Left hindlimb (tissue), 1 donor: ENCODE results near the gene TEAD3.

Experiments
- DNase-seq: peaks from one replicate; pipeline ENCODE4 v3.0.0-alpha.2; 2018

Gene TEAD3

DNA sequence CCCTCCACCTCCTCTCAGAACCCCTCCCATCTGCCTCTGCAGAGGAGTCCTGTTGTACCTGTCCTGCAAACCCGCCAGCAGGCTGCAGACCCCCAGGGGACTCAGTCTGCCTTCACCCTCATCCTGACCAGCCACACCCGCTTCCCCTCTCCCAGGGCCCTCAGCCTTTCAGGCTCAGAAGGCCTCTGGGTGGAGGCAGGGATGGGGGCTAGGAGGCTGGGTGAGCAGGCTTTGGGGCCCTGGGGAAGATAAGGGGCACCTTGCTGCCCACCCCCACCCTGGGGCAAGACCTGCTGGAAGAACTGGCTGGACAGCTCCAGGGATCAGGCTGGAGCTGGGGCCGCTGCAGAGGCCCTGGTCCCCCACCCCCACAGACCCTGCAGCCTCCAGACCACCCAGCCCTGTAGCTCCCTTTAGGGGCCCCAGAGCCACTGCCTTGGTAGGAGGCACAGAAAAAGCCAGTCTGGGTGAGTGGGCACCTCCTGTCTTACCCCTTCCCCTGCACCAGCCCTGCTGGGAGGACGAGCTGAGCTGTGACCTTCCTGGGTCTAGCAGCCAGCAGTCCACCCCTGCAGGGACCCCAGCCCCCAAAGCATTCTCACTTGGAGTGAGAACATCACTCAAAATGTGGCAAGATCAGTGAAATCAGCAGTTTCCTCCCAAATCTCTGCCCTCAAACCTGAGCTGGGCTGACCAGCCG is 5.2 kb downstream of the TEAD3 start:
- DNase-seq = no peak

DNA sequence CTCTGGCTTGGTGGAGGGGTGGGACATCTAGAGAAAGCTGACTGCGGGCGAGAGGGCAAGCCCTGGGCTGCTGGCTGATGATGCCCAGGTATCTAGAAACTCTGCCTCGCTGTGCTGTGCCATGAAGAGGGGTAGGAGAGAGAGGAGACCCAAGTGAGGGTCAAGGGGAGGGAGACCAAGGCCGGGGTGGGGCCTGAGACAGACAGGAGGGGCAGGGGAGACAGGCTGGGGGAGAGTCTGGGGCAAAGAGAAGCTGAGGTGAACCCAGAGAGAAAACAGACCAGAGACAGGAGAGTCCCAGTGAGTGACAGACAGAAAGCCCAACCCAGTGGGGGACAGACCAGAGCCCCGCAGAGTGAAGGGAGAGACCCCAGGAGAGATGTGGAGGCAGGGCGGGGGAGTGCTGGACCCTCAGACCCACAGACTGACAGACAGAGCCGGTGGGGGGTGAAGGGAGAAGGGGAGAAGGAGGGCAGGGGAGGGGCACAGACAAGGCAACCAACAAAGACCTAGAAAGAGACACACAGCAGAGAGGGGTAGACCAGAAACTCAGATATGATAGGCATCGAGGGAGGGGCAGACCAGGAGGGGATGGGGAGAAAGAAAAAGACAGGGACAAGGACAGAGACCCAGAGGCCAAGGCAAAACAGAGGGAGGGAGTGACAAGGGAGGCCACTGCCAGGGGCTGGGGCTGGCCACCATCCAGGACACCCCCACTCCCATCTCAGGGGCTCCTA is 5.9 kb downstream of the TEAD3 start:
- DNase-seq = no peak

DNA sequence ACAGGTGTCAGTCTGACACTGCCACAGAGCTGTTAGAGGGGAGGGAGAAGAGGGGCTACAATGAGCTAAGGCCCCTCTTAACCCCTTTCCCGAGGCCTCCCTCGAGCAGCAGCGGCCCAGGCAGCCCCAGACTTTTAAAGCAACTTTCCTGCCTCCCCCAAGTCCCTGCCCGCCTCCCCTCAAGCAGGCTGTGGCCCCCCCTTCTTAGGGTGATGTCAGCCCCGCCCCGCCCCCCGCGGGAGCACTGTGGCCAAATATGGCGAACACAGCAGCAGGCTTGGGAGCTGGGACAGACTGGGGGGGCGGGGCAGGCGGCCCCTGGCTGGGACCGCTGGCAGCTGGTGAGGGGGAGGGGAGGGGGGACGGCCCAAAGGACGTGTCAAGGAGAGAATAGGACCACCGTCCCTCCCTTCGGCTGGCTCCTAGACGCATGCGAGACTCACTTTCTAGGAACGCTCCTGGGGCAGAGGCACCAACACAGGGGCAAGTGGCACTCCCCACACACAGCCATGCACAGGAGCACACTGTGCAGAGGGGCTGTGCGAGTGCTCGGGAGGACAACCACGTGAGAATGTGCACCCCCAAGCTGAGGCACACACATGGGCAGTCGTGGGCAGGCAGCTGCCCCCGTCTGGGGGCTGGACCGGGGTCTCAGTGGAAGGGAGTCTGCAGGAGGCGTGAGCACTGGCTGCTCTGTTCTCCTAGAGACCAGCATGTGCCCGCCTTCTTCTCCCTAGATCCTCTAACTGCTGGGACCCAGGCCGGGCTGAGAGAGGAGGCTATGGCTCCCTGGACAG is 6.7 kb downstream of the TEAD3 start:
- DNase-seq = peak; percentile 89

DNA sequence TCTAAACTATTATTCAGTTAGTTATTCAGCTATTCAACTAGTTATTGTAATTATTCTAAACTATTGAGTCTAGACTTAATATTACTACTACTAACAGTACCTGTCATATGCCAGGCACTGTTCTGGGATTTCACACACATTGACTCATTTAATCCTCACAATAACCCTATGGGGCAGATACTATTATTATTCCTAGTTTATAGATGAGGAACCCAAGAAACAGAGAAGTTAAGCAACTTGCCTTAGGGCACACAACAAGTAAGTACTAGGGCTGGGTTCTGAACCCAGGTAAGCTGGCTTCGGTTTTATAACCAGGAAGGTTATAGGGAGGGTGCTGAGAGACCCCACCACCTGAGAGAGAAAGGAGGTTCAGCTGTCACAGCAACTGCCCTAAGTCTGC is 7.8 kb downstream of the TEAD3 start:
- DNase-seq = no peak

DNA sequence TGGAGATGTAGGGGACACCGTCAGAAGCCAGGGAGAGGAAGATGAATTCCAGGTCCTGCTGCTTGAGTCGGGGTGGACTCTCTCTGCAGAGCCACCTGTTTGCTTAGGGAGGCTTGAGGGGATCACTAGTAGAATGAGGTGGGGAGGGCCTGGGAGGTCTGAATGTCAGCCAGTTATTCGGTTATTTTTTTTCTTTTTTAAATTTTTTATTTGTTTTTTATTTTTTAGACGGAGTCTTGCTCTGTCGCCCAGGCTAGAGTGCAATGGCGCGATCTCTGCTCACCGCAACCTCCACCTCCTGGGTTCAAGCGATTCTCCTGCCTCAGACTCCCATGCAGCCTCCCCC is 8.4 kb downstream of the TEAD3 start:
- DNase-seq = no peak

DNA sequence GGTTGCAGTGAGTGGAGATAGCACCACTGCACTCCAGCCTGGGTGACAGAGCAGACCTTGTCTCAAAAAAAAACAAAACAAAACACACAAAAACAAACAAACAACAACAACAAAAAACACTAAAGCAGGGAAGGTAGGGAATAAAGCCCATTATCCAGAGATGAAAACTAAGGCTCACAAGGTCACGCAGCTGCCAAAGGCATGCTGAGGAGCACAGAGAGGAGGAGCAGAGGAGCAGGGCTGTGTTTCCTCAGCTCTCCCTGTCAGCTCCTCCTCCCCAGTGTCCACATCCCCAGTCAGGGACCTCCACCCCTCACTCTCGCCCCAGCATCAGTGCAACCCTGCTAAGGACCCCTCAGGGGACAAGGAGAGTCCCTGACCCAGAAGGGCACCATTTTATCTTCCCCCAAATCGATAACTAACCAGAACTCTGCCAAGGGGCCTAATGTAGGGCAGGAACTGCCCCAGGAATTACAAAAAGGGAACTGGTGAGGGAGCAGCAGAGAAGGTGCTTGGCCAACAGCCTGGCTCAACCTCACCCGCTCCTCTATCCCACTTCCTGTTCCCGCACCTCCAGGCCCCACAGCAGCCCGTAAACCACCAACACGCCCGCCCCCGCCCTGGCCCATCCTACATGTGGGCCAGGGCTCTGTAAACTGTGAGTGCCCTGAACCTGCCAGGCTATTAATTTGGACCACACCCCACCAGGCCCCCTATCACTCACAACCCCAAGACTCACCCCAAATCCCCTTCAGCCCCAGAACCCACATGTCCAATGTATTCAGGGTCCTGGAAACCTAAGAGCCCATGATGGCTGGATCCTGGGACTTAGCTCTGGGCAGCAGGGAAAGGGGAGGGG is 9.0 kb downstream of the TEAD3 start:
- no peak for DNase-seq

DNA sequence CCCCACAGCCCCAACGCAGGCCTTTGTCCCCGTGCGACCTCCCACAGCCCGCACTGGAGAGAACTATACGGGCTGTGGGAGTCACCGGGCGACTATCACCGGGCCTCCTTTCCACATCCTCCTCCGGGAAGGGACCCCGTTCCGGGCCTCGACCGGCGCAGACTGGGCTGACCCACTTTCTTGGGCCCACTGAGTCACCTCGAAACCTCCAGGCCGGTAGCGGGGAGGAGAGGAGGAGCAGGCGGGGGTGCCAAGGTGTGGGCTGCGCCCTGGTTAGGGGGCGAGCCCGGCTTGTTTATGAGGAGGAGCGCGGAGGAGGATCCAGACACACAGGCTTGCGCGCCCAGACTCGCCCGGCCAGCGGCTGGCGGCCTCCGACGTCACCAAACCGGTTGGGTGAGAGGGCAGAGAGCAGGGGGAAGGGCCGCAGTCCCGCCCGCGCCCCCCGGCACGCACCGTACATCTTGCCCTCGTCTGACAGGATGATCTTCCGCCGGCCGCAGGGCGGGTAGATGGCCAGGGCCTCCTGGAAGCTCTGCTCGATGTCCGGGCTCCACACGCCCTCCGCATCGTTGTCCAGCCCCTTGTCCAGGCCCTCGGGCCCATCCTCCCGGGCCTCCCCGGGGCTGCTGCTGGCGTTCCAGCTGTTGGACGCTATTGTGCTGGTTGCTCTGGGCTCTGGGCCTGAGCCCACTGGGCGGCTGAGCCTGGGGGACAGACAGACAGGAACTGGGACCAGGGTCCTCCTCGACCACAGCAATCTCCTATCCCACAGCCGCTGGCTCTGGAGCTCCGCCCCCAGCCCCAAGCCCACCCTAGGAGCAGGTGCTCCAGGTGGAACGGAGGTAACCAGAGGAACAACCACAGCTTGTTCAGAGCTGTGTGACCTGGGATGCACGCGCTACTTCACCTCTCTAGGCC is 10.6 kb downstream of the TEAD3 start:
- DNase-seq = no peak

DNA sequence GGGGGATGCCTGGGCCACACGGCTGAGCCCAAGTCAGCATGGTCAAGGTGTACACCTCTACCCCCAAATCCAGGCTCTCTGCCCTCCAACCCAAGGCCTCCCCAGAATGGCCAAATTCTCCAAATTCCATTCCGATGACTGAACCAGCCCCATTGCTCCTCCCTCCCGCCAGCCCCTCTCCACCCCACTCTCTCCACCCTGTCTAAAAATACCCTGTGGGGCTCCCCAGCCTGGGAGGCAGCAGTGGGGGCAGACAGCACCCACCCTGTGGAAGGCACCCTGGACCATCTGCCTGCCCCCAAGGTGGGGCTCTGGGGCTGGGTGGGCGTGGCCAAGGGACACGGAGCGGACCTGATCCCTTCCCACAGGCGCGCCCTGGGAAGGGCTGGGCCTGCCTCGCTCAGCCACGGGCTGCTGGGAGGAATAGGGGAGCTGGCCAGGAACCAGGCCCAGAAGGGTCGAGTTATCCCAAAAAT is 11.4 kb downstream of the TEAD3 start:
- DNase-seq = no peak

DNA sequence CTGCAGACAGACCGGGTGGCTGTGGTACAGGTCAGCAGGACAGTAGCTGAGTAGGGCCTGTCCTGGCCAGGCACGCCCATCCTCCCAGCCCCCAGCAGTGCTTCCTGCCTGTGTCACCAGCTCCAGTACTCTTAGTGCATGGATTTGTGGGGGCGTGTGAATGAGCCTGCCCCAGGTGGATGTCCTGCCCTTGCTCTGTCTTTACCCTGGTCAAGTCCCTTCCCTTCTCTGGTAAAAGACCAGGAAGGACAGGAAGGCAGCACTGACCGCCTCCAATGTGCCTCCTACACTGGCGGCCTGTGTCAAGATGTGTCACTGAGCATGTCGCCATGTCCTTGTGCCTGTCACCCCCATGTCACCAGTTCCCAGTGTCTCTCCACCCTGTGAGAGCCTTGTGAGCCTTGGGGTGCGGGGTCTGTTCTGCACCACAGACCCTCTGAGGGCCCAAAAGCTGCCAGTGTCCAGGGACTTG is 11.9 kb downstream of the TEAD3 start:
- no peak for DNase-seq

DNA sequence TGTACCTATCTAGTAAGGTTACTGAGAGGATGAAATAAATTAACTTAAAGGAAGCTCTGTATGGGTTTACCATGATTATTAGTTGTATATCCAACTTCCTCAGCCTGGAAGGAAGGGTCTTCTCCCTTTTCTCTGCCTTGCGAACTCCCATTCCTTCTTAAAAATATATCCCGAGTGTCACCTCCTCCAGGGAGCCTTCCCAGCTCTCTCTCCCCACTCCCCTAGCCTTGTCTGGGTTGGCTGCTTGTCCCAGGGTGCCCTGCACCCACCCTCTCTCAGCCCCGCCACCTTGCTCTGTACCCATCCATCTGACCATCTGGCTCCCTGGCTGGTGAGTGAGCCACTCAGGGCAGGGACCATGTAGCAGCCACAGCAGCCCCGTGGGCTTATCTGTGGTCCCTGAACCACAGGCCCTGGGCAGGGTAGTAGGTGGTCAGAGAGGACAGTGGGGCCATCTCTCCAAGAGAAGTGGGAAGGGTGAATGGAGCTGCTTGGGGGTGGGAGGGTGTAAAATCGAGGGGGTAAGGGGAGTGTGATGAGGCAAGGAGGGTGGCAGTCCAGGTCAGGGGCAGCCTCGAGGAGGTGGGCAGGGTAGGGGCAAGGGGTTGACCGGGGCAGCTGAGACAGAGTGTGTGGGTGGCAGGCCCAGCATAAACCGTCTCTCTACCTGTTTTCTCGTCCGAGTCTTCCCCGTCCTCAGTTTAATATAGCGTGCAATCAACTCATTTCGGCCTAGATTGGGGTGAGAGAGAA is 12.8 kb downstream of the TEAD3 start:
- DNase-seq = no peak

DNA sequence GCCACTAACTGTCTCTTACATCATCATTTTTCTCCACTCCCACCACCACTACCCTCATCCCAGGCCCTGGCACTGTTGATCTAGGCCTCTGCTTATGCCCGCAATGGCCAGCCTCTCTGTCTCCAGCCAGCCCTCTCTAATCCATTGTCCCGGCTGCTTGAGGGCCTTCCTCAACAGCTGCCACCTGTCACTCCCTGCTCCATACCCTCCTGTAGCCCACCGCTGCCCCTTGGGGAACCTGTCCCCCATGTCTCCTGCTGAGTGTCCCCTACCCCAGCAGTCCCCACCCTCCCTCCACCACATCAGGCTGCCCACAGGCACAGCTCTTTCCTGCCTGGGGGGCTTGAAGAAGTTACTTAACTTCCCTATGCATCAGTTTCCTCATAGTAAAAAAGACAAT is 13.4 kb downstream of the TEAD3 start:
- no peak for DNase-seq

DNA sequence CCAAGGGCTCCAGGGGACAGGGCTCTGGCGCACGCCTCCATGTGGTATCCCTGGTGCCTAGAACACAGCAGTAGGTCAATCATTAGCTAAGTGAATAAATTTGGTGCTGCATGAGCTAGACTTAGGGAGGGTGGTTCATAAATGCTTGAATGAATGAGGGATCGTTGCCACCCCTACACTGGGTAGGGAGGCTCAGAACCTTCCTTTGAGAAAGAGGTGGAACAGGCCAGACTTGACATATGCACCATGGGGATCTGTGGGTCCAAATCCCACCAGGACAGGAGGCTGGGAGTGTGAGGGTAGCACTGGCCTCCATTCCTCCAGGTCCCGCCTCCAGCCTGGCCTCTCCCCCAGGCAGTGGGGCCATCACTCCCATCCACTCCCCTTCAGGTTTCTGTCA is 13.8 kb downstream of the TEAD3 start:
- DNase-seq = no peak

DNA sequence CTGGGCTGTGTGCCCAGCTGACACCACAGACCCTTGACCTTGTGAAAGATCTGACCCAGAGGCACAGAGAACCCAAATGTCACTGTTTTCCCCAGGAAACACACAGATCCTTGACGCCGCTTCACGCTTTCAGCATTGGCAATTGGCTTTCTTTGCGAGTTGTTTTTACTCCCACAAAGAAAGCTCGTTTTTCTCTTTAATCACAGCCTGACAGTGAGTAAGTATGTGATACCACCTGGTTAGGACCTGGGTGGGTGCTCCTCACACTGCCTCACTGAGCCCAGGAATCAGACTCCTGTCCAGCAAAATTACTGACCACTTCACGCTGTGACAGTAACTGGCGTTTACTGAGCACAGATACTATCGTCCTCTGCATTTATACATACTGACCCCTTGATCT is 15.7 kb downstream of the TEAD3 start:
- DNase-seq = no peak

DNA sequence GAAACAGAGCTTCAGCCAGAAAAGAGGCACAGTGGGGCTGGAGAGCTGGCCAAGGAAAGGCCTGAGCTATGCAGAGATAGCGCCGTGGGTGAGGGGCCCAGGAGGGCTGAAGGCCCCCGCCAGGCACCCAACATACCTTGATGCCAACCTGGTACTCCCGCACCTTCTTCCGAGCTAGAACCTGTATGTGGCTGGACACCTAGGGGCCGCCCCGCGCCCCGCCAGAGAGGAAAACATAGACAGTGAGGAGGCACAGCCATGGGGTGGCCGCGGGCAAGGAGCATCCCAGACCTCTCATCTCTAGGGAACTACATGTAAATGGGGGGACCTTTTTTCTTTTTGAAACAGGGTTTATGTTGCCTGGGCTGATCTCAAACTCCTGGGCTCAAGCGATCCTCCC is 16.7 kb downstream of the TEAD3 start:
- DNase-seq = no peak

DNA sequence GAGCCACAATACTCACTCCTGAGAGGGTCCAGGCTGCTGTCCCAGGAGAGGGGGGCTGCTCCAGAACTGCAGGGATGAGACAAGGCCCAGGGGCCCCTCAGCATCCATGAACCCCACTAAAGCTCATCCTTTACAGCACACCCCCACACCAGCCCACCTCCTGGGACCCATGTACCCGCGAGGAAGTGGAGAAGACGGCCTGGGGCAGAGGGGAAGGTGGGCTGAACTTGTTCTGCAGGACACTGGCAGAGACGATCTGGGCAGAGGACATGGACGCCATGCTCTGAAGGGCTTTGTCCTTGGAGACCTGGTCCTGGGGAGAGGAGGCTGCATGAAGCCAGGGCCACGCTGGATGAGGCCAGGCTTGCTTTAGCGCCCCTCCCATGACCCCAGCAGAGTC is 18.6 kb downstream of the TEAD3 start:
- DNase-seq = no peak

DNA sequence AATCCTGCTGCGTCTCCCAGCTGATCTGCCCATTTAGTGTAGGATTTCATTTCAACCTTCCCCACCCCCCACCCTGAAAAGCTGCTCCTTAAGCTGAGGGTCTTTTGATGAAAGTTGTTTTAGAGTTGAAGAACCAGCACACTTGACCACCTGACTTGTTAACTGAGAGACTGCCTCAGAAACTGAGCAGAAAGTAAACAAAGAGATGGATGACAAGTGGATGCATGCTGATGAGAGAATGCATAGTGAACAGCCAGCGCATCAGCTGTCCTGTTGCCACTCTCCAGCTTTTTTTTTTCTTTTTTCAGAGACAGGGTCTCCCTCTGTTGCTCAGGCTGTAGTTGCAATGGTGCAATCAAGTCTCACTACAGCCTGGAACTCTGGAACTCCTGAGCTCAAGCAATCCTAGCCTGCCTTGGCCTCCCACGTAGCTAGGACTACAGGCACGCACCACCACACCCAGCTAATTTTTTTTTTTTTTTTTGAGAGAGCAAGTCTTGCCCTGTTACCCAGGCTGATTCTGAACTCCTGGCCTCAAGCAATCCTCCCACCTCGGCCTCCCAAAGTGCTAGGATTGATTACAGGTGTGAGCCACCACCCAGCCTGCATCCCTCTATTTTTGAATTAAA is 19.2 kb downstream of the TEAD3 start:
- DNase-seq = no peak

DNA sequence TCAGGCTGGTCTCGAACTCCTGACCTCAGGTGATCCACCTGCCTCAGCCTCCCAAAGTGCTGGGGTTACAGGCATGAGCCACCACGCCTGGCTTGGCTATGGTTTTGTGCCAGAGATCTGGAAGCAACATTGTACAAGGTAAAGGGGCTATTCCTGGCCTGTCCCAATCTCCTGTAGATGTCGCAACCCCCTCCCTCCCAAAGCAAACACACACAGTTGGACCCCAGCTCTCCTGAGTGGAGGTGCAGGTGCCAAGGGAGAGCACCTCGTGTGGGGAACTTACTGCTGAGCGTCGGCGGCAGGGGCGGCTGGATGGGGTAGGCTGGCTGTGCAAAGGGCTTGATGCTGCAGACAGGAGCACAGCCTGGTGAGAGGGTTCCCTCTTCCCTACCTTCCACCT is 19.9 kb downstream of the TEAD3 start:
- DNase-seq = no peak

DNA sequence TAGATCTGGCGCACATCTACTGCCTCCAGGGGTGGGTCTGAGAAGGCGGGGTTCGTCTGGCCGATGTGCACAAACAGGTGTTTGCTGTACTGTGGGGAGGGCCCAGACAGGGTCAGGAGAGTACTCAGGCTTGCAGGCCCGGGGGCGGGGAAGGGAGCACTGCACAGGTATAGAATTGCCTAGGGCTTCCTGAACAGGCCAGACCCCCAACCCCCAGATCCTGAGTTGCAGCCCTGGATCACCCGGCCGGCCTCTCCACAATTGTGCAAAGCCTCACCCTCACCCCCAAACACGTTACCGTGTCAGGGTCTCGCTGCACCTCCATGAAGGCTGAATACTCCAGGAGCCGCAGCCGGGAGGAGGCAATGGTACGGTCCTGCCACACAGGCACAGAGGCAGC is 20.9 kb downstream of the TEAD3 start:
- no peak for DNase-seq

DNA sequence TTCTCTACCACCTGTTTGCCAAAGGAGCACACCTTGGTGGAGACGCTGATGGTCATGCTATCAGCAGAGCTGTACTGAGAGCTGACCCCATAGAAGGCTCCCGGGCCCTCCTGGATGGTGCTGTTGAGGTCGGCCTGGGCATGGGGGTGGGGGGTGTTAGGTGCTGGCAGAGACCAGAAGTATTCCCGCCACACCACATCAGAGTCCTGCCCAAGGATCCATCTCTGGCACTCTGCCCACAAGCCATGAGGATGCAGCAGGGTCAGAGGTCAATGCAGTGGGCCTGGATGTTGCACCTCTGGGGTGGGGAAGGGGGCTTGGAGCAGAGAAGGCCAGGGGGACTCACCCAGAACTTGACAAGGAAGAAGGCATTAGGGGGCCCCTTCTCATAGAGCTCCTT is 21.3 kb downstream of the TEAD3 start:
- no peak for DNase-seq

DNA sequence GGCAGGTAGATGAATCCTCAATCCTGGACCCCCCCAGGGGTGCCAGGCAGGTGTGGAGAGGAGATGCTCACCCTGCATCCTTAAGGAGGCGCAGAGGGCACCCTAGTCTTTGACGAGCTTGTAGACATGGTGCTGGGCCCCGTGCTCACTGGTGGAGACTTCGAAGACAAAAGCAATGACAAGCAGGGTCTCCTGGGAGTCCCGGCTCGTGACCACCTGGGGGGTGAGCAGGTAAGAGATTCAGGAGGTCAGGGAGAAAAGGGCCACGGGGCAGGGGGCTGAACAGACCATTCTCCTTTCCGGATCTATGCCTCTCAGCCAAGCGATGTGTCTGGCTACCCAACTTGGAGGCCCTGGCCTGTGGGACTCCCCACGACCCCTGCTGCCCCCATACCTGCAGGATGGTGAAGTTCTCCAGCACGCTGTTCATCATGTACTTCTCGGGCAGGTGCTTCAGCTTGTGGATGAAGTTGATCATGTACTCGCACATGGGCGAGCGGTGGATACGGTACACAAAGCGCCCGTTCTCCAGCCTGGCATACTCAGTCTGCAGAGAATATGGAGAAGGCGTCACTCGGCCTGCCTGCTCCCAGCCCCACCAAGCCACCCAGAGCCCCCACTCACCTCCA is 21.8 kb downstream of the TEAD3 start:
- DNase-seq = no peak
